Endothelial cell of umbilical vein (primary cell): ENCODE measurements around the gene CCL14. TPM values are rescaled to one million over a fixed set of nuclear protein-coding genes. Genes with fewer than 3 reads are reported as not detected.

ENCODE experiments used
- BruUV-seq: library from RNA; stranded (reverse); fragments of 400-500 nt; replicated peaks from 2 replicates; lab custom pipeline; 2021; lab: Mats Ljungman, UMichigan
- CTCF ChIA-PET: fragments of 300-600, 350-600 bp; sonication (Branson Sonifier 250); formaldehyde crosslinking; loops from one replicate; lab custom pipeline; 2021; ENCODE audit warnings: antibody characterized with exemption, inconsistent platforms; lab: Charles Lee
- POLR2A ChIA-PET: fragments of 300-600, 350-600 bp; sonication (Branson Sonifier 250); formaldehyde crosslinking; loops from one replicate; lab custom pipeline; 2021; ENCODE audit warnings: antibody characterized with exemption, inconsistent platforms; lab: Charles Lee
- DNase-seq: peaks from one replicate; pipeline ENCODE4 v3.0.0-alpha.2; 2011; ENCODE audit warnings: low read depth, low spot score
- FAIRE-seq: peaks from 2 replicates; lab custom pipeline; 2011; peaks lifted over from hg19 to GRCh38; lab: Jason Lieb, UNC
- H2AFZ ChIP-seq: 2 replicates; pipeline ENCODE4 v1.6.0; 2012; ENCODE audit warnings: low read depth, low read length, control low read depth, inconsistent platforms
- H3K27ac ChIP-seq: 2 replicates; pipeline ENCODE4 v1.5.1; 2011; ENCODE audit warnings: low read depth, mild to moderate bottlenecking, control low read depth, low read length, moderate library complexity; ENCODE audit not compliant: insufficient read depth
- H3K27me3 ChIP-seq, 2 experiments: 2 replicates each; pipeline versions ENCODE4 v1.6.0 to v1.6.1; 2011; ENCODE audit warnings: low read length in 2 of 2, mixed read lengths in 1 of 2; ENCODE audit not compliant: control insufficient read depth in 2 of 2, insufficient read depth in 2 of 2
- H3K36me3 ChIP-seq, 2 experiments: 2 replicates in 1 of 2; 3 replicates in 1 of 2; pipeline ENCODE4 v1.5.1; 2011; ENCODE audit warnings: low read length in 2 of 2, mild to moderate bottlenecking in 1 of 2, moderate library complexity in 1 of 2; ENCODE audit not compliant: control insufficient read depth in 2 of 2, insufficient read depth in 2 of 2; ENCODE audit errors: extremely low read depth in 1 of 2
- H3K4me1 ChIP-seq: 3 replicates; pipeline ENCODE4 v1.5.1; 2011; ENCODE audit warnings: mild to moderate bottlenecking, low read length; ENCODE audit not compliant: control insufficient read depth, insufficient read depth; ENCODE audit errors: extremely low read depth
- H3K4me2 ChIP-seq: 2 replicates; pipeline ENCODE4 v1.6.1; 2011; ENCODE audit warnings: low read length, control low read depth, mixed read lengths; ENCODE audit not compliant: insufficient read depth
- H3K4me3 ChIP-seq, 3 experiments: fragments of 200-600 bp in 1 of 3; sonication (generic), shearing (Covaris generic) in 1 of 3; replicated peaks in 1 of 3; 2 replicates each; pipeline ENCODE4 v1.5.1; 2011 to 2016; ENCODE audit warnings: control low read depth in 3 of 3, low read length in 3 of 3, mild to moderate bottlenecking in 2 of 3, inconsistent platforms in 1 of 3, low read depth in 1 of 3, moderate library complexity in 1 of 3; ENCODE audit not compliant: insufficient read depth in 1 of 3
- H3K79me2 ChIP-seq: 2 replicates; pipeline ENCODE4 v1.6.0; 2012; ENCODE audit warnings: low read length, inconsistent platforms; ENCODE audit not compliant: control insufficient read depth, insufficient read depth
- H3K9ac ChIP-seq: replicated peaks from 2 replicates; pipeline ENCODE3; 2011; ENCODE audit warnings: low read length, control low read depth; ENCODE audit not compliant: insufficient read depth; ENCODE audit errors: extremely low read depth
- H3K9me1 ChIP-seq: replicated peaks from 3 replicates; pipeline ENCODE4 v1.6.0; 2011; ENCODE audit warnings: mild to moderate bottlenecking, low read length; ENCODE audit not compliant: control insufficient read depth, insufficient read depth; ENCODE audit errors: extremely low read depth
- H3K9me3 ChIP-seq: replicated peaks from 2 replicates; pipeline ENCODE4 v1.5.1; 2012; ENCODE audit warnings: low read length, inconsistent platforms; ENCODE audit not compliant: control insufficient read depth, insufficient read depth
- H4K20me1 ChIP-seq: replicated peaks from 2 replicates; pipeline ENCODE3; 2011; ENCODE audit warnings: mild to moderate bottlenecking, low read length; ENCODE audit not compliant: control insufficient read depth, insufficient read depth; ENCODE audit errors: extremely low read depth
- FOS ChIP-seq: IDR thresholded peaks from 2 replicates; pipeline ENCODE4 v1.6.1; 2011; ENCODE audit warnings: mild to moderate bottlenecking, low read length, moderate library complexity, borderline replicate concordance; ENCODE audit not compliant: insufficient read depth
- POLR2A ChIP-seq: IDR thresholded peaks from 2 replicates; pipeline ENCODE4 v1.6.1; 2012; ENCODE audit warnings: low read depth, mild to moderate bottlenecking, control low read depth, low read length
- POLR2AphosphoS5 ChIP-seq: IDR thresholded peaks from 2 replicates; pipeline ENCODE4 v1.6.1; 2012; ENCODE audit warnings: low read depth, mild to moderate bottlenecking, control low read depth, low read length, moderate library complexity; ENCODE audit not compliant: insufficient read depth
- dilution Hi-C: fragments of 300-500 bp; cut with MboI; formaldehyde crosslinking; loops from one replicate; pipeline ENCODE4 v1.15.0; 2019; ENCODE audit warnings: low sequenced_read_pairs; ENCODE audit not compliant: extremely low pct_ligation_motif_present
- intact Hi-C: fragments of 100-400 bp; cut with micrococcal nuclease; formaldehyde crosslinking; loops from one replicate; pipeline ENCODE4 v1.10.0; 2022
- polyA plus RNA-seq, 4 experiments: library from polyadenylated mRNA; depleted of rRNA in 3 of 4; stranded (reverse) in 3 of 4; unstranded in 1 of 4; fragments of >200 nt; gene quantifications; 2 replicates each; pipeline versions ENCODE4 v1.2.1 to v1.2.3, GENCODE V29; 2011 to 2012; ENCODE audit warnings: missing spikeins in 1 of 4
- total RNA-seq: library from RNA; stranded (reverse); gene quantifications from 2 replicates; pipeline ENCODE4 v1.2.3, GENCODE V29; 2021
- TF ChIP-seq, protein P1 (sequence below): IDR thresholded peaks from 2 replicates; pipeline ENCODE4 v1.6.1; 2011; ENCODE audit not compliant: insufficient read depth, insufficient read length
- TF ChIP-seq, protein P2 (sequence below), 2 donors: IDR thresholded peaks; 1 replicate in 1 of 2; 2 replicates in 1 of 2; pipeline ENCODE4 v1.5.1; 2011; ENCODE audit warnings: low read length in 2 of 2, mild to moderate bottlenecking in 2 of 2, moderate library complexity in 2 of 2, control low read depth in 1 of 2, inconsistent platforms in 1 of 2, low read depth in 1 of 2; ENCODE audit not compliant: insufficient read depth in 1 of 2; ENCODE audit errors: extremely low read depth in 1 of 2

CCL14 gene
- total and polyA plus RNA-seq, 2 donors (not counting 3 experiments of a cell fraction or from before 2014, with no cell fraction given), result 21.3 to 25.8 TPM

DNA sequence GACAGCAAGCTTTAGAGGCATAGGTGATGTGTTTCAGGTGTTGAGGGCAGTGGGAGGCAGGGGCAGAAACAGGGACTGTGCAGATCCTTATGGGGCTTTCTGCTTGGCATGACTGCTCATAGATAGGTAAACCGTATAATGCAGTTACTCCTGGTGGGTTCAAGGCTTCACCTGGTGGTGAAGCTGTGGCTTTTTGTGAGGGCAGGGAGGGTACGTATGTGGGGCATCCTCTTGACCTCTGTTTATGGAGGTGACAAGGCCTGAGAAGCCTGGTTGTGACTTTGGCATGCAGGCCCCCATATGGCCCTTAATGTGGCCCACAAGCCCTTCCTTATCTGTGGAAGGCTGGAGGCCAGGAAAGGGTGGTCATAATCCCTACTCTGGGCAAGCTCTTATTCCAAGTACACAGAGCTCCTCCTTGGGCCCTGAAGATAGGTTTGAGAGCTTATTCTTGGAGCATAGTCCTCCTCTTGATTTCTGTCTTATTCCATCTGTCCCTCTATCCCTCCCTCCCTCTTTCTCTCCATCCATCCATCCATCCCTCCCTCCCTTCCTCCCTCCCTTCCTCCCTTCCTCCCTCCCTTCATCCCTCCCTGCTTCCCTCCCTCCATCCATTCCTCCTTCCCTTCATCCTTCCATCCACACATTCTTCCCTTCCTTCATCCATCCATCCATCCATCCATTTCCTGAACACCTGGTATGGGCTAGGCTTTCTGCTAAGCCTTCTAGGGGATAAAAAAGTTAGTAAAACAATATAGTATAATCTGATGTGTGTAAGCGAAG is 3.9 kb downstream of the CCL14 start:
- no peak overlapping the region for H3K27ac ChIP-seq
- intact Hi-C loops, result no loop called here
- FAIRE-seq, result no peak
- H3K4me3 ChIP-seq, result no peak overlapping the region
- ChIA-PET CTCF (interaction anchor here (0.9 to 4.9 kb wide), 9 partner anchors 10 to 91 kb away, joined by 3 to 22 read pairs (median 4); no protein-coding TSS in a partner anchor), POLR2A (no interaction called here)
- dilution Hi-C loops, result no loop called here
- H3K36me3 ChIP-seq, result peaks cover 0 to 4% of the 10 kb centered on the region in 2 experiments
- no peaks in the 10 kb centered on the region for H3K79me2 ChIP-seq
- H3K9ac ChIP-seq, result no peak overlapping the region
- H3K27me3 ChIP-seq, result no peaks in the 10 kb centered on the region
- TF ChIP-seq POLR2A, result no peak
- TF ChIP-seq, protein P1, sequence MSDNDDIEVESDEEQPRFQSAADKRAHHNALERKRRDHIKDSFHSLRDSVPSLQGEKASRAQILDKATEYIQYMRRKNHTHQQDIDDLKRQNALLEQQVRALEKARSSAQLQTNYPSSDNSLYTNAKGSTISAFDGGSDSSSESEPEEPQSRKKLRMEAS, result no peak
- H2AFZ ChIP-seq, result no peak overlapping the region
- H3K4me2 ChIP-seq, result no peak overlapping the region
- no peak for DNase-seq
- no peaks in the 10 kb centered on the region for H3K9me1 ChIP-seq
- peaks cover 31% of the 10 kb centered on the region for H3K4me1 ChIP-seq
- BruUV-seq, result no TSS peak
- H4K20me1 ChIP-seq, result no peaks in the 10 kb centered on the region
- no peaks in the 10 kb centered on the region for H3K9me3 ChIP-seq

DNA sequence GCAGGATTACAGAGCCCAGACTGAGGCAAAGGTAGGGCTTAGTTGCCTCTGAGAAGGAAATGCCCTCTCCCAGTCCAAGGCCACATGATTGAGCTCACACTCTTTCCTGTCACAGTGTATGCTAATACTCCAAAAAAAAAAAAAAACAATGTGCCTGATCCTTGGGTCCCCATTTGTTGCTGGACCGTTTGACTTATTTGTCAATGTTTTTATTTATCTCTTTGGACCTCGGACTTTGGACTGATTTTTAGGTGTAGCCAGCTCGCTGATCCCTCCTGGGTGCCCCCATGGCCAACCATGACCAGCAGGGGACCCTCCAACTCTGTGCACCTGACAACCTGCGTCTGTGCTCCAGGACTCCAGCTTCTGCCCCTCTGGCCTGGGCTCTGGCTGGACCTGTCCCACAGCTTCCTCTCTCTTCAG is 4.6 kb downstream of the CCL14 start:
- no peaks in the 10 kb centered on the region for H3K79me2 ChIP-seq
- H3K27me3 ChIP-seq, result no peaks in the 10 kb centered on the region
- intact Hi-C loops (no loop called here), dilution Hi-C loops (no loop called here)
- no peak overlapping the region for H3K4me2 ChIP-seq
- CTCF ChIA-PET, result interaction anchor here (0.9 to 4.9 kb wide), 9 partner anchors 9 to 92 kb away, joined by 3 to 22 read pairs (median 4); no protein-coding TSS in a partner anchor
- no peak overlapping the region for H3K27ac ChIP-seq
- H3K4me1 ChIP-seq, result peaks cover 24% of the 10 kb centered on the region
- peaks cover 0 to 4% of the 10 kb centered on the region in 2 experiments for H3K36me3 ChIP-seq
- POLR2A ChIA-PET, result no interaction called here
- H2AFZ ChIP-seq, result no peak overlapping the region
- no peak overlapping the region for H3K9ac ChIP-seq
- H3K9me1 ChIP-seq, result no peaks in the 10 kb centered on the region
- no peak for TF ChIP-seq FOS
- TF ChIP-seq POLR2AphosphoS5, result no peak
- TF ChIP-seq, protein P2, sequence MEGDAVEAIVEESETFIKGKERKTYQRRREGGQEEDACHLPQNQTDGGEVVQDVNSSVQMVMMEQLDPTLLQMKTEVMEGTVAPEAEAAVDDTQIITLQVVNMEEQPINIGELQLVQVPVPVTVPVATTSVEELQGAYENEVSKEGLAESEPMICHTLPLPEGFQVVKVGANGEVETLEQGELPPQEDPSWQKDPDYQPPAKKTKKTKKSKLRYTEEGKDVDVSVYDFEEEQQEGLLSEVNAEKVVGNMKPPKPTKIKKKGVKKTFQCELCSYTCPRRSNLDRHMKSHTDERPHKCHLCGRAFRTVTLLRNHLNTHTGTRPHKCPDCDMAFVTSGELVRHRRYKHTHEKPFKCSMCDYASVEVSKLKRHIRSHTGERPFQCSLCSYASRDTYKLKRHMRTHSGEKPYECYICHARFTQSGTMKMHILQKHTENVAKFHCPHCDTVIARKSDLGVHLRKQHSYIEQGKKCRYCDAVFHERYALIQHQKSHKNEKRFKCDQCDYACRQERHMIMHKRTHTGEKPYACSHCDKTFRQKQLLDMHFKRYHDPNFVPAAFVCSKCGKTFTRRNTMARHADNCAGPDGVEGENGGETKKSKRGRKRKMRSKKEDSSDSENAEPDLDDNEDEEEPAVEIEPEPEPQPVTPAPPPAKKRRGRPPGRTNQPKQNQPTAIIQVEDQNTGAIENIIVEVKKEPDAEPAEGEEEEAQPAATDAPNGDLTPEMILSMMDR (IDR thresholded peaks at IDR 0.05; ENCODE audit: extremely low read depth in 1 of 2, insufficient read depth in 1 of 2, low read depth in 1 of 2, low read length in 2 of 2), result peak in 1 of 2 donors; percentile 11
- BruUV-seq, result no TSS peak
- no peaks in the 10 kb centered on the region for H3K9me3 ChIP-seq
- no peaks in the 10 kb centered on the region for H4K20me1 ChIP-seq
- no peak overlapping the region for H3K4me3 ChIP-seq
- DNase-seq (no peak), FAIRE-seq (no peak)
